NCI-H2107 treated with DMSO at 0.1 percent for 48 hours (cell line): ENCODE measurements around the gene OSBPL5.

Experiments
- DNase-seq: peaks from one replicate; lab custom pipeline; 2025; ENCODE audit not compliant: unreplicated experiment; lab: John Stamatoyannopoulos, UW

Gene OSBPL5

GRCh38 chr11:3135481-3136440 is 29.3 kb downstream of the OSBPL5 start:
- no peak for DNase-seq

GRCh38 chr11:3134651-3135480 is 30.2 kb downstream of the OSBPL5 start:
- no peak for DNase-seq

- DNase-seq = no peak
Measured at GRCh38 chr11:3134218-3134621, 30.9 kb downstream of the OSBPL5 start.

GRCh38 chr11:3133261-3134217 is 31.6 kb downstream of the OSBPL5 start:
- no peak for DNase-seq

GRCh38 chr11:3132831-3133260 is 32.3 kb downstream of the OSBPL5 start:
- DNase-seq = no peak

GRCh38 chr11:3132271-3132781 is 32.8 kb downstream of the OSBPL5 start:
- no peak for DNase-seq

GRCh38 chr11:3131330-3131941 is 33.7 kb downstream of the OSBPL5 start:
- no peak for DNase-seq

- no peak for DNase-seq
Measured at GRCh38 chr11:3130269-3131071, 34.6 kb downstream of the OSBPL5 start.

GRCh38 chr11:3129591-3130268 is 35.4 kb downstream of the OSBPL5 start:
- DNase-seq = no peak

- DNase-seq = no peak
Measured at GRCh38 chr11:3129181-3129590, 35.9 kb downstream of the OSBPL5 start.

- DNase-seq = no peak
Measured at GRCh38 chr11:3128356-3129180, 36.5 kb downstream of the OSBPL5 start.

- no peak for DNase-seq
Measured at GRCh38 chr11:3127706-3128355, 37.3 kb downstream of the OSBPL5 start.

- no peak for DNase-seq
Measured at GRCh38 chr11:3126901-3127691, 38.0 kb downstream of the OSBPL5 start.

GRCh38 chr11:3126207-3126865 is 38.8 kb downstream of the OSBPL5 start:
- DNase-seq = no peak

GRCh38 chr11:3124821-3125220 is 40.3 kb downstream of the OSBPL5 start:
- DNase-seq = no peak
